ENCODE data around the gene HPCAL1. TPM values are rescaled to one million over a fixed set of nuclear protein-coding genes. Genes with fewer than 3 reads are reported as not detected.

Gene HPCAL1
- total RNA-seq, 2 donors from 2014 or later, result 64.5 to 85.7 TPM

DNA sequence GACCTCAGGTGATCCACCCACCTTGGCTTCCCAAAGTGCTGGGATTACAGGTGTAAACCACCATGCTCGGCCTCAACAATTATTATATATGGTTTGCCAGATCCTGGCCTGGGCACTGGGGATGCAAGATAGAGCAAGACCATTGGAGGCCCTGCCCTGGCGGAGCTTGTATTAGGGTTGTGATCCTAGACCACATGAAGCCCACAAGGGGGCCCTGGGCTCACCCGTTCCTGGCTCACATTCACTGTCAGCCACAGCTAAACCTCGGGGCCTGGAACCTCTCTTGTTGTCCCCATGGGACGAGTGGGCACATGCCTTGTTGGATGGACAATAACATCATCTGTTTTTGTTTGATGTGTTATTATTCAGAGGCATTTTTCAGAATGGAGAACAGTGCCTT is 14.9 kb downstream of the HPCAL1 start:
- no peaks in the 10 kb centered on the region for H3K36me3 ChIP-seq
- DNase-seq, result no peak
- intact Hi-C loops (cut with DNase I), result no loop called here
- no peaks in the 10 kb centered on the region for H3K9me3 ChIP-seq
- no peaks in the 10 kb centered on the region for H3K4me1 ChIP-seq
- H3K4me3 ChIP-seq, result no peak overlapping the region
- H3K27me3 ChIP-seq, result no peaks in the 10 kb centered on the region
- no peak overlapping the region for H3K27ac ChIP-seq
- TF ChIP-seq, protein P1, sequence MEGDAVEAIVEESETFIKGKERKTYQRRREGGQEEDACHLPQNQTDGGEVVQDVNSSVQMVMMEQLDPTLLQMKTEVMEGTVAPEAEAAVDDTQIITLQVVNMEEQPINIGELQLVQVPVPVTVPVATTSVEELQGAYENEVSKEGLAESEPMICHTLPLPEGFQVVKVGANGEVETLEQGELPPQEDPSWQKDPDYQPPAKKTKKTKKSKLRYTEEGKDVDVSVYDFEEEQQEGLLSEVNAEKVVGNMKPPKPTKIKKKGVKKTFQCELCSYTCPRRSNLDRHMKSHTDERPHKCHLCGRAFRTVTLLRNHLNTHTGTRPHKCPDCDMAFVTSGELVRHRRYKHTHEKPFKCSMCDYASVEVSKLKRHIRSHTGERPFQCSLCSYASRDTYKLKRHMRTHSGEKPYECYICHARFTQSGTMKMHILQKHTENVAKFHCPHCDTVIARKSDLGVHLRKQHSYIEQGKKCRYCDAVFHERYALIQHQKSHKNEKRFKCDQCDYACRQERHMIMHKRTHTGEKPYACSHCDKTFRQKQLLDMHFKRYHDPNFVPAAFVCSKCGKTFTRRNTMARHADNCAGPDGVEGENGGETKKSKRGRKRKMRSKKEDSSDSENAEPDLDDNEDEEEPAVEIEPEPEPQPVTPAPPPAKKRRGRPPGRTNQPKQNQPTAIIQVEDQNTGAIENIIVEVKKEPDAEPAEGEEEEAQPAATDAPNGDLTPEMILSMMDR (IDR thresholded peaks at IDR 0.05), result no peak
- H3K9ac ChIP-seq (ENCODE audit: low read depth in 2 of 2, low read length in 2 of 2), result no peak overlapping the region

DNA sequence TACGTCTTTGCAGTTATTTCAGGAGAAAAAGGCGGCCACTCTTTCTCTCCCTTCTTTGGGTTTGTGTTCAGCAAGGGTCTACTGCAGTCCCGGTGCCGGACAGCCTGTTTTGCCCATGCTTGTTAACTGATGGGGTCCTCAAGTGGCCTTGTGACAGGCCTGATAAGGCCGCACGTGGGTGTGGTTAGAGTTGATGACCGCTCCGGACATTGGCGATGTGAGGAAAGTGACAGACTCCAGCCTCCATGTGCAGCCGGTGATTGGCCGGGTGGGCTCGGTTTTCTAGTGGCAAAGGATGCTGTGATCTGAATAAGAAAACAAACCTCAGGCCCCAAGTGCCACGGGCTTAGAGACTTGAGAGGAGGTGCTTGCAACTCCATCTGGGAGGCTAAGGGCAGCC is 15.6 kb downstream of the HPCAL1 start:
- Histone ChIP-seq H3K27me3 (no peaks in the 10 kb centered on the region), H3K4me1 (no peaks in the 10 kb centered on the region), H3K9ac (ENCODE audit: low read depth in 2 of 2, low read length in 2 of 2) (no peak overlapping the region), H3K36me3 (no peaks in the 10 kb centered on the region), H3K9me3 (no peaks in the 10 kb centered on the region), H3K4me3 (no peak overlapping the region), H3K27ac (no peak overlapping the region)
- intact Hi-C loops (cut with DNase I), result no loop called here
- no peak for DNase-seq
- TF ChIP-seq, protein P1 (IDR thresholded peaks at IDR 0.05), result no peak

DNA sequence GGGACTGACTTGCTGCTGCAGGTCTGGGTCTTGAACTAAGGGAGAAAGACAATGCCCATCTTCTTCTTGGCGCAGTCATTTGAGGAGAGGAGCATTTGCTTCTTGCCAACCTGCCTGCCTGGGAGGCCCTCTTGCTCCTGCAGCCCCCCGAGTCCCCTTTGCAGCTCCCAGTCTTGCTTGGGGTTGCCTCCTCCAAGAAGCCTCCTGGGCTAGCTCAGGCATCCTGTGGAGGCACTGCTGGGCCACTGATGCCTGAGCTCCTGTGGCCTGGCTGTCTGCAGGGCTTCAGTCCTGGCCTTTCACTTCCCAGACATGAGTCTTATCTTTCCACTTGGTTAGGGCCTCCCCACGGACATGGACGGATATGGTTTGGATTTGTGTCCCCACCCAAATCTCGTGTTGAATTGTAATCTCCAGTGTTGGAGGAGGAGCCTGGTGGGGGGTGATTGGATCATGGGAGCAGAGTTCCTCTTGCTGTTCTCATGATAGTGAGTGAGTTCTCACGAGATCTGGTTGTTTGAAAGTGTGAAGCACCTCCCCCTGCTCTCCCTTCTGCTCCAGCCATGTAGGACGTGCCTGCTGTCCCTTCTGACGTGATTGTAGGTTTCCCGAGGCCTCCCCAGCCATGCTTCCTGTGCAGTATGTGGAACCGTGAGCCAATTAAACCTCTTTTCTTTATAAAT is 17.3 kb downstream of the HPCAL1 start:
- Histone ChIP-seq H3K27ac (no peak overlapping the region), H3K36me3 (no peaks in the 10 kb centered on the region), H3K9ac (ENCODE audit: low read depth in 2 of 2, low read length in 2 of 2) (no peak overlapping the region), H3K4me1 (peaks cover 2% of the 10 kb centered on the region), H3K4me3 (no peak overlapping the region), H3K27me3 (no peaks in the 10 kb centered on the region), H3K9me3 (no peaks in the 10 kb centered on the region)
- TF ChIP-seq, protein P1 (IDR thresholded peaks at IDR 0.05), result no peak
- intact Hi-C loops (cut with DNase I), result no loop called here
- DNase-seq, result no peak

DNA sequence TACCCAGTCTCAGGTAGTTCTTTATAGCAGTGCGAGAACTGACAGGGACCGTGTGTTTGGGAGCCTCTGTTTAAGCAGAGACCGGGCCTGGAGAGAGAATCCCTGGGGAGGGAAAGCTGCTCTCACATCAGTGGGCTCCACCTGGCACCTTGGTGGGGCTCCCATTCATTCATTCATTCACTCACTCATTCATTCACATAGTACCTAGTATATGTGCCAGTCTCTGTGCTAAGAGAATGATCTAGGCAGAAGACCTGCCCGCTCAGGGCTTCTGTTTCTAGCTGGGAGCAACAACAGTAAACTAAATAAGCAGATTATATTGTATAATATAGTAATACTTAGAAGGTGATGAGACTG is 17.8 kb downstream of the HPCAL1 start:
- H3K9ac ChIP-seq (ENCODE audit: low read depth in 2 of 2, low read length in 2 of 2), result no peak overlapping the region
- H3K36me3 ChIP-seq, result no peaks in the 10 kb centered on the region
- no peak overlapping the region for H3K27ac ChIP-seq
- H3K27me3 ChIP-seq, result no peaks in the 10 kb centered on the region
- intact Hi-C loops (cut with DNase I), result no loop called here
- peaks cover 7% of the 10 kb centered on the region for H3K4me1 ChIP-seq
- no peak for DNase-seq
- H3K9me3 ChIP-seq, result no peaks in the 10 kb centered on the region
- H3K4me3 ChIP-seq, result no peak overlapping the region
- TF ChIP-seq, protein P1 (IDR thresholded peaks at IDR 0.05), result no peak

DNA sequence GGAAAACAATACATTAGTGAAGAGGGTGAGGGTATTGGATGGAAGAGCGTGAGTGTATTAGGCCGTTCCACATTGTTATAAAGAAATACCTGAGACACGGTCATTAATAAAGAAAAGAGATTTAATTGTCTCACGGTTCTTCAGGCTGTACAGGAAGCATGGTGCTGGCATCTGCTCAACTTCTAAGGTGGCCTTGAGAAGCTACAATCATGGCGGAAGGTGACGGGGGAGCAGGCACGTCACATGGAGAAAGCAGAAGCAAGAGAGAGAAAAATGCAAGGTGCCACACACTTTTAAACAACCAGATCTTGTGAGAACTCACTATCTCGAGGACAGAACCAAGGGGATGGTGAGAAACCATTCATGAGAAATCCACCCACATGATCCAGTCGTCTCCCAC is 18.2 kb downstream of the HPCAL1 start:
- TF ChIP-seq, protein P1 (IDR thresholded peaks at IDR 0.05), result no peak
- intact Hi-C loops (cut with DNase I), result no loop called here
- no peak overlapping the region for H3K27ac ChIP-seq
- H3K27me3 ChIP-seq, result no peaks in the 10 kb centered on the region
- no peak overlapping the region for H3K4me3 ChIP-seq
- no peak overlapping the region for H3K9ac ChIP-seq (ENCODE audit: low read depth in 2 of 2, low read length in 2 of 2)
- DNase-seq, result no peak
- H3K36me3 ChIP-seq, result no peaks in the 10 kb centered on the region
- no peaks in the 10 kb centered on the region for H3K9me3 ChIP-seq
- peaks cover 9% of the 10 kb centered on the region for H3K4me1 ChIP-seq
